ENCODE results near the gene PRCC. TPM values are rescaled to one million over a fixed set of nuclear protein-coding genes. Genes with fewer than 3 reads are reported as not detected.

PRCC gene
- total RNA-seq, 1 donor = 28.3 TPM

DNA sequence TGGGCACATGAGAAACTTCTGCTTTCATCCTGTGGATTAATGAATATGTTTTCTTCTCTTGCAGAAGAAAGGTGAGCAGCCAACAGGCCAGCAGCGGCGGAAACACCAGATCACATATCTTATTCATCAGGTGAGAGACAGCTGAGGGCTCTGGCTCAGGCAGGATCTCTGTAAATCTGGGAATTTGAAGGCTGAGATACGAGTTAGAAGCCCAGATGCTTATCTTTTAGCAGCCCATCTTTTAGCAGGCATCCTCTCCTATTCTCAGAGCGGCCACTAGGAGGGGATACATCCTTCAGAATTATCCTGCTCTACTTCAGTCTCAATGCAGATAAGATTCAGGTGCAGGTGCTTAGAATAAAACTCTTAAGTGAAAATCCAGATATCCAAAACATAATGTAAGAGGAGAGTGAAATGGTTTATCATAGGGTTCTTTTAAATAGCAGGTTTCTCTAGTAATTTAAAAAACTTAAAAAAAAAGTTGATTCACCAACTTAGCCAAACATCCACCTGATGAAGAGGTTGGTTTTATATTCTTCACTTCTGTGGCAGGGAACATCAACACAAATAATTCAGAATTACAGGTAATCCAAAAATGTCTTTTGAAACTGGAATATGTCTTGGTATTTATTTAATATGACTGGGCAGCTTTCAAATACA, 30.0 kb downstream of the PRCC start:
- H3K4me3 ChIP-seq (ENCODE audit: low read depth, low read length) = no peak overlapping the region
- TF ChIP-seq, protein P1, sequence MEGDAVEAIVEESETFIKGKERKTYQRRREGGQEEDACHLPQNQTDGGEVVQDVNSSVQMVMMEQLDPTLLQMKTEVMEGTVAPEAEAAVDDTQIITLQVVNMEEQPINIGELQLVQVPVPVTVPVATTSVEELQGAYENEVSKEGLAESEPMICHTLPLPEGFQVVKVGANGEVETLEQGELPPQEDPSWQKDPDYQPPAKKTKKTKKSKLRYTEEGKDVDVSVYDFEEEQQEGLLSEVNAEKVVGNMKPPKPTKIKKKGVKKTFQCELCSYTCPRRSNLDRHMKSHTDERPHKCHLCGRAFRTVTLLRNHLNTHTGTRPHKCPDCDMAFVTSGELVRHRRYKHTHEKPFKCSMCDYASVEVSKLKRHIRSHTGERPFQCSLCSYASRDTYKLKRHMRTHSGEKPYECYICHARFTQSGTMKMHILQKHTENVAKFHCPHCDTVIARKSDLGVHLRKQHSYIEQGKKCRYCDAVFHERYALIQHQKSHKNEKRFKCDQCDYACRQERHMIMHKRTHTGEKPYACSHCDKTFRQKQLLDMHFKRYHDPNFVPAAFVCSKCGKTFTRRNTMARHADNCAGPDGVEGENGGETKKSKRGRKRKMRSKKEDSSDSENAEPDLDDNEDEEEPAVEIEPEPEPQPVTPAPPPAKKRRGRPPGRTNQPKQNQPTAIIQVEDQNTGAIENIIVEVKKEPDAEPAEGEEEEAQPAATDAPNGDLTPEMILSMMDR (IDR thresholded peaks at IDR 0.05; ENCODE audit: insufficient read depth, low read length) = peak; percentile 86
- peak; percentile 66 for DNase-seq (ENCODE audit: low read depth)

DNA sequence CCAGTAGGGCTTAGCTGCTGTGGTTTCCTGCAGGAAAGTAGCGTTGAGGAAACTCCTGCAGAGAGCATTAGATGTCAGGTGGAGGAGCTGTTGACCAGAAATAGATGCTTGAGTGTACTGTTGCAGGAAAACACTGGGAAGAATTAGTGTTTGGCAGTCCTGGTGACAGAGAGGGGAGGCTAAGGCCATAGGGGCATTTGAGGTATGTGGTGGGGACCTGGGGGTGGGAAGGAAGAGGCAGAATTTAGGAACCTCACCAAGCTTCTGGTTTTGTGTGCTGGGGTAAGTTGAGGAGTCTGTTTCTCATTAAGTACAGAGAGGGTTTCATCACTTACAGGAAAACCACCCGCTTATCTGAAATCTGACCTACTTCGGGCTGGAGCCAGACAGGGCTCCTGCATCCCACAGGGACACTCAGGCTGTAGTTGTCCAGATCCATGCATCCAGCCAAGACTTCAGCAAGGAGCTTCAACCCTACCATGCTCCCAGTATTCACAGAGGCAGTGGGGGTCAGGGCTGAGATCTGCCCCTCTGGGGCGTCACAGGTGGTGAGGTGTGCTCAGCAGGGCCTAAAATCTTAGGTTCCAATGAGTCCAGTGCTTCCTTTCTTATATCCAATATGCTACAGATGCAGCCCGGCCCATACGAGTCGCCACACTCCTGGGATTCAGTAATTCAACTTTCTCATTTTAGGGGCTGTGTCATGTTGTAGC, 34.2 kb downstream of the PRCC start:
- TF ChIP-seq, protein P1 (IDR thresholded peaks at IDR 0.05; ENCODE audit: insufficient read depth, low read length) = peak; percentile 59
- peak; percentile 97 for DNase-seq (ENCODE audit: low read depth)
- H3K4me3 ChIP-seq (ENCODE audit: low read depth, low read length) = no peak overlapping the region

DNA sequence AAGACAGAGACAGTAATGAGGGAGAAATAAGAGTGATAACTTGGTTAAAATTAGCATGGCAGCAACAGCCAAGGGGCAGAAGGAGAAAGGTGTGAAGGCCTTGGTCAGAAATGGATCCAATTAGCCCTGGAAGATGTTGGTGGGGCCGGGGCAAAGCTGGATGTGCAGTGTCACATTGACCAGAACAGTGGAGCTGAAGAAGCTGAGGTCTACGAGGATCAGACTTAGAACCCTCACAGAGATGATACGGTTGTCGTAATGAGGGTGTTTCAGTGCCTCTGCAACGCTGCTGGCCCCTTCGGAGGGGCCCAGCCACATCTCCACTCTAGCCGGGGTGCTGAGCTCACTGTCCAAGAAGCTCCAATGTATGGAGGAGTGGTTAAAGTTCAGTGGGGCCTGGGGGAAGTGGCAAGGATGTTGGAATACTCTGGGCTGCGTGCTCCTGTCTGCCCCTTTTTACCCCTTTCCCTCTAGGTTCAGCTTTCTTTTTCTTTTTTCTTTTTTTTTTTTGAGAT, 35.1 kb downstream of the PRCC start:
- TF ChIP-seq, protein P1 (IDR thresholded peaks at IDR 0.05; ENCODE audit: insufficient read depth, low read length) = no peak
- DNase-seq (ENCODE audit: low read depth) = no peak
- H3K4me3 ChIP-seq (ENCODE audit: low read depth, low read length) = no peak overlapping the region

DNA sequence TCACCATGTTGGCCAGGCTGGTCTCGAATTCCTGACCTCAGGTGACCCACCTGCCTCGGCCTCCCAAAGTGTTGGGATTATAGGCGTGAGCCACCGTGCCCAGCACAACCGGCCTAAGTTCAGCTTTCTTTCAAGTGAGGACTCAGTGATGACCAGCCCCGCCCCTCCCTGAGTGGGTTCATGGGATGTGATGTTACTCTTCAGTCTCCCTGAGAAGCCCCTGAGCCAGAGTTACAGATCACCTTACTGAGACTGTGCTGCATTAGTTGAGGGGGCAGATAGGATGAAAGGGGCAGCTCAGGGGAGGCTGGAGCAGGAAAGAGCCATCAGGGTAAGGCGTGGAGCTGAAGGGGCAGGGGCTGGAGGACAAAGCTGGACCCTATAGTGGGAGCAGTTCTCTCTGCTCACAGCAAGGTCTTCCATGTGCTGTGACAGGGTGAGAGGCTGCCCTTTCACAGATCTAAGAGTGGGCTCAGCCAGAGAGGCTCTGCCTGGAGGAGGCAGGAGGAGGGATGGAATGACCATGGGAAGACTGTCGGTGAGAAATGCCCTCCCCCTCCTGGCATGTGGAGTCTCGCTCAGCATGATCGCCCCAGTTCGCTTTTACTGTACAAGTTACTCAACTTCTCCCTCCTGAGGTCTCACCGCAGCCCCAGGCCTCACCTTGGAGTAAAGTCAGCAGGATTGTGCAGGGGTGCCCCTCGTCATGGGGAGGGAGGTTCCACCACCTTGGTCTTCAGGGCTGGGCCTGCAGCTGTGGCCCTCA, 35.9 kb downstream of the PRCC start:
- H3K4me3 ChIP-seq (ENCODE audit: low read depth, low read length) = no peak overlapping the region
- TF ChIP-seq, protein P1 (IDR thresholded peaks at IDR 0.05; ENCODE audit: insufficient read depth, low read length) = no peak

DNA sequence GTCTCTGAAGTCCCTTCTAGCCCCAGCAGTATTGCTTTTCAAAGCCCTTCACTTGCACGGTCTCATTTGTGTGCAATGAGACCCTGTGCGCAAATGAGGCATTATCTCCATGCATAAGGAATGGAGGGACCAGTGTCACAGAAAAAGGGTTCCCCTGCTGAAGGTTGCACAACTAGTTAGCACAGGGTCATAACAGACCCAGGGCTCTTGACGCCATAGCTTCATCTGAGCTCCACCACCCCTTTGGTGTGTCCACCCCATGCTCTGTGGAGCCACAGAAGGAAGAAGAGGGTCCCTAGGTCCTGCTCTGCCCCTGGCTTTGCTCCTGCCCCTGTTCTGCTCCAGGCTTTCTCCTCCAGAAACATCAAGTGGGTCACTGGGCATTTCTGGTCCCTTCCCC, 36.7 kb downstream of the PRCC start:
- H3K4me3 ChIP-seq (ENCODE audit: low read depth, low read length) = no peak overlapping the region
- no peak for DNase-seq (ENCODE audit: low read depth)
- TF ChIP-seq, protein P1 (IDR thresholded peaks at IDR 0.05; ENCODE audit: insufficient read depth, low read length) = no peak

More for the DNA sequence above, 35.9 kb downstream of the PRCC start:
- DNase-seq (ENCODE audit: low read depth) = no peak

DNA sequence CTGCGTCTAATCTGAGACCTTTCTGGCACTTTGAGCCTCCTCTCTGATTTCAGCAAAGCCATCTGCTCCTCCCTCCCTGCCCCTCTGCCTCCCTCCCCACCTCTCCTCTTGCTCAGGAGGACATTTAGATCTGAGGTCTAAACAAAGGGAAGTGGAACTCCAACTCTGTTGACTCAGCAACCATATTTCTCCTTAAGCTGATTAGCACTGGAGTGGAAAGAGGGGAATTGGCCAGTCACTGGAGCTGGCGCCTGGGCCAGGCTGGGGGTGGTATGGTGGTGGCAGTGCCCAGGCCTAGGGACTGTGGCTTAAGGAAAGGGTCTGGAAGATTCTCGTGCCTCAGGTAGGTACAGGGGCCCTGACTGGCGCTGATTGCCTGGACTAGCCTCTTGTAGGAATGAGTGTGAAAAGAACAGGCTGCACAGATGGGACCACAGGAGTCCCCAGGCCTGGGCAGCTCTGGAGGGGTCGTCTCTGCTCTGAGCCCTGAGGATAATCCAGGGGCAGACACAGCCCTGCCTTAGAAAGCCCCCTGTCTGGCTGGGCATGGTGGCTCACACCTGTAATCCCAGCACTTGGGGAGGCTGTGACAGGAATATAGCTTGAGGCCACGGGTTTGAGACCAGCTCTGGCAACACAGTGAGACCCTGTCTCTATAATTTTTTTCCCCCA, 37.4 kb downstream of the PRCC start:
- no peak overlapping the region for H3K4me3 ChIP-seq (ENCODE audit: low read depth, low read length)
- DNase-seq (ENCODE audit: low read depth) = peak; percentile 65
- TF ChIP-seq, protein P1 (IDR thresholded peaks at IDR 0.05; ENCODE audit: insufficient read depth, low read length) = no peak
